ENCODE data around the gene UVSSA.

The UVSSA gene

GRCh38 chr4:1340861-1341260, 6.1 kb upstream of the UVSSA start:
- Histone ChIP-seq H3K4me3 (ENCODE audit: extremely low read depth, insufficient read depth, low read length, poor library complexity, severe bottlenecking) (no peak overlapping the region), H3K9me3 (ENCODE audit: control insufficient read depth, low read length) (peaks cover 3% of the 10 kb centered on the region), H3K36me3 (ENCODE audit: control insufficient read depth, insufficient read depth, low read length) (peaks cover 67% of the 10 kb centered on the region), H3K4me1 (ENCODE audit: control insufficient read depth, insufficient read depth, low read length, poor library complexity, severe bottlenecking) (peaks cover 27% of the 10 kb centered on the region), H3K27ac (ENCODE audit: low read depth, low read length, severe bottlenecking) (no peak overlapping the region)
- WGBS, 2 experiments (ENCODE audit: insufficient coverage in 2 of 2) = 96 to 97% methylated on average over 19 to 20 of the region's 20 CpGs

- no peak overlapping the region for H3K27ac ChIP-seq (ENCODE audit: low read depth, low read length, severe bottlenecking)
- H3K36me3 ChIP-seq (ENCODE audit: control insufficient read depth, insufficient read depth, low read length) = peaks cover 56% of the 10 kb centered on the region
- H3K4me1 ChIP-seq (ENCODE audit: control insufficient read depth, insufficient read depth, low read length, poor library complexity, severe bottlenecking) = peaks cover 24% of the 10 kb centered on the region
- no peak overlapping the region for H3K4me3 ChIP-seq (ENCODE audit: extremely low read depth, insufficient read depth, low read length, poor library complexity, severe bottlenecking)
- H3K9me3 ChIP-seq (ENCODE audit: control insufficient read depth, low read length) = peaks cover 3% of the 10 kb centered on the region
- no CpG with 5 or more reads among the region's 1 CpG for WGBS, 2 experiments (ENCODE audit: insufficient coverage in 2 of 2)
Measured at GRCh38 chr4:1342003-1342402, 5.0 kb upstream of the UVSSA start.

- Histone ChIP-seq H3K4me3 (ENCODE audit: extremely low read depth, insufficient read depth, low read length, poor library complexity, severe bottlenecking) (no peak overlapping the region), H3K4me1 (ENCODE audit: control insufficient read depth, insufficient read depth, low read length, poor library complexity, severe bottlenecking) (peaks cover 6% of the 10 kb centered on the region), H3K9me3 (ENCODE audit: control insufficient read depth, low read length) (peaks cover 3% of the 10 kb centered on the region), H3K36me3 (ENCODE audit: control insufficient read depth, insufficient read depth, low read length) (peaks cover 32% of the 10 kb centered on the region), H3K27ac (ENCODE audit: low read depth, low read length, severe bottlenecking) (no peak overlapping the region)
- WGBS, 2 experiments (ENCODE audit: insufficient coverage in 2 of 2) = 80 to 84% methylated on average over 9 to 12 of the region's 12 CpGs
Measured at GRCh38 chr4:1344696-1345095, 2.3 kb upstream of the UVSSA start.

- Histone ChIP-seq H3K27ac (ENCODE audit: low read depth, low read length, severe bottlenecking) (peak overlapping the region; percentile 84), H3K9me3 (ENCODE audit: control insufficient read depth, low read length) (peaks cover 3% of the 10 kb centered on the region), H3K36me3 (ENCODE audit: control insufficient read depth, insufficient read depth, low read length) (peaks cover 20% of the 10 kb centered on the region), H3K4me3 (ENCODE audit: extremely low read depth, insufficient read depth, low read length, poor library complexity, severe bottlenecking) (peak overlapping the region; percentile 79), H3K4me1 (ENCODE audit: control insufficient read depth, insufficient read depth, low read length, poor library complexity, severe bottlenecking) (peaks cover 6% of the 10 kb centered on the region)
- 0% methylated on average over 60 to 66 of the region's 76 CpGs for WGBS, 2 experiments (ENCODE audit: insufficient coverage in 2 of 2)
Measured at GRCh38 chr4:1345903-1346780, 866 bp upstream of the UVSSA start.

- H3K36me3 ChIP-seq (ENCODE audit: control insufficient read depth, insufficient read depth, low read length) = peaks cover 15% of the 10 kb centered on the region
- peak overlapping the region; percentile 95 for H3K27ac ChIP-seq (ENCODE audit: low read depth, low read length, severe bottlenecking)
- H3K9me3 ChIP-seq (ENCODE audit: control insufficient read depth, low read length) = peaks cover 3% of the 10 kb centered on the region
- peaks cover 6% of the 10 kb centered on the region for H3K4me1 ChIP-seq (ENCODE audit: control insufficient read depth, insufficient read depth, low read length, poor library complexity, severe bottlenecking)
- H3K4me3 ChIP-seq (ENCODE audit: extremely low read depth, insufficient read depth, low read length, poor library complexity, severe bottlenecking) = peak overlapping the region; percentile 67
- WGBS, 2 experiments (ENCODE audit: insufficient coverage in 2 of 2) = 0 to 1% methylated on average over 36 to 41 of the region's 43 CpGs
Measured at GRCh38 chr4:1347410-1347864, 429 bp downstream of the UVSSA start.

GRCh38 chr4:1348014-1348513, 1.1 kb downstream of the UVSSA start:
- peak overlapping the region; percentile 95 for H3K27ac ChIP-seq (ENCODE audit: low read depth, low read length, severe bottlenecking)

GRCh38 chr4:1348746-1349145, 1.7 kb downstream of the UVSSA start:
- H3K36me3 ChIP-seq (ENCODE audit: control insufficient read depth, insufficient read depth, low read length) = peaks cover 22% of the 10 kb centered on the region
- WGBS, 2 experiments (ENCODE audit: insufficient coverage in 2 of 2) = 89 to 96% methylated on average over 21 to 22 of the region's 25 CpGs
- H3K27ac ChIP-seq (ENCODE audit: low read depth, low read length, severe bottlenecking) = no peak overlapping the region
- peaks cover 6% of the 10 kb centered on the region for H3K4me1 ChIP-seq (ENCODE audit: control insufficient read depth, insufficient read depth, low read length, poor library complexity, severe bottlenecking)
- no peaks in the 10 kb centered on the region for H3K9me3 ChIP-seq (ENCODE audit: control insufficient read depth, low read length)
- no peak overlapping the region for H3K4me3 ChIP-seq (ENCODE audit: extremely low read depth, insufficient read depth, low read length, poor library complexity, severe bottlenecking)

More at GRCh38 chr4:1348014-1348513, 1.1 kb downstream of the UVSSA start:
- H3K9me3 ChIP-seq (ENCODE audit: control insufficient read depth, low read length) = peaks cover 2% of the 10 kb centered on the region
- H3K4me3 ChIP-seq (ENCODE audit: extremely low read depth, insufficient read depth, low read length, poor library complexity, severe bottlenecking) = peak overlapping the region; percentile 67
- 83 to 93% methylated on average over 9 to 10 of the region's 12 CpGs for WGBS, 2 experiments (ENCODE audit: insufficient coverage in 2 of 2)
- peaks cover 15% of the 10 kb centered on the region for H3K36me3 ChIP-seq (ENCODE audit: control insufficient read depth, insufficient read depth, low read length)
- peaks cover 6% of the 10 kb centered on the region for H3K4me1 ChIP-seq (ENCODE audit: control insufficient read depth, insufficient read depth, low read length, poor library complexity, severe bottlenecking)

GRCh38 chr4:1349359-1350168, 2.6 kb downstream of the UVSSA start:
- Histone ChIP-seq H3K36me3 (ENCODE audit: control insufficient read depth, insufficient read depth, low read length) (peaks cover 23% of the 10 kb centered on the region), H3K9me3 (ENCODE audit: control insufficient read depth, low read length) (no peaks in the 10 kb centered on the region), H3K4me3 (ENCODE audit: extremely low read depth, insufficient read depth, low read length, poor library complexity, severe bottlenecking) (no peak overlapping the region), H3K4me1 (ENCODE audit: control insufficient read depth, insufficient read depth, low read length, poor library complexity, severe bottlenecking) (peaks cover 6% of the 10 kb centered on the region), H3K27ac (ENCODE audit: low read depth, low read length, severe bottlenecking) (no peak overlapping the region)
- 94 to 97% methylated on average over 25 to 27 of the region's 29 CpGs for WGBS, 2 experiments (ENCODE audit: insufficient coverage in 2 of 2)

GRCh38 chr4:1350169-1350520, 3.1 kb downstream of the UVSSA start:
- WGBS, 2 experiments (ENCODE audit: insufficient coverage in 2 of 2) = 83 to 97% methylated on average over 5 of the region's 5 CpGs
- Histone ChIP-seq H3K9me3 (ENCODE audit: control insufficient read depth, low read length) (no peaks in the 10 kb centered on the region), H3K4me3 (ENCODE audit: extremely low read depth, insufficient read depth, low read length, poor library complexity, severe bottlenecking) (no peak overlapping the region), H3K27ac (ENCODE audit: low read depth, low read length, severe bottlenecking) (no peak overlapping the region), H3K36me3 (ENCODE audit: control insufficient read depth, insufficient read depth, low read length) (peaks cover 27% of the 10 kb centered on the region), H3K4me1 (ENCODE audit: control insufficient read depth, insufficient read depth, low read length, poor library complexity, severe bottlenecking) (peaks cover under 1% of the 10 kb centered on the region)

- H3K4me3 ChIP-seq (ENCODE audit: extremely low read depth, insufficient read depth, low read length, poor library complexity, severe bottlenecking) = no peak overlapping the region
Measured at GRCh38 chr4:1351854-1352566, 5.0 kb downstream of the UVSSA start.

More at GRCh38 chr4:1351854-1352566, 5.0 kb downstream of the UVSSA start:
- Histone ChIP-seq H3K9me3 (ENCODE audit: control insufficient read depth, low read length) (no peaks in the 10 kb centered on the region), H3K36me3 (ENCODE audit: control insufficient read depth, insufficient read depth, low read length) (peaks cover 40% of the 10 kb centered on the region), H3K4me1 (ENCODE audit: control insufficient read depth, insufficient read depth, low read length, poor library complexity, severe bottlenecking) (no peaks in the 10 kb centered on the region), H3K27ac (ENCODE audit: low read depth, low read length, severe bottlenecking) (no peak overlapping the region)
- WGBS, 2 experiments (ENCODE audit: insufficient coverage in 2 of 2) = 44 to 48% methylated on average over 22 to 23 of the region's 24 CpGs

Measured in mesodermal cell (in vitro differentiated cells).